ENCODE results near the gene SH3RF3.

DNA sequence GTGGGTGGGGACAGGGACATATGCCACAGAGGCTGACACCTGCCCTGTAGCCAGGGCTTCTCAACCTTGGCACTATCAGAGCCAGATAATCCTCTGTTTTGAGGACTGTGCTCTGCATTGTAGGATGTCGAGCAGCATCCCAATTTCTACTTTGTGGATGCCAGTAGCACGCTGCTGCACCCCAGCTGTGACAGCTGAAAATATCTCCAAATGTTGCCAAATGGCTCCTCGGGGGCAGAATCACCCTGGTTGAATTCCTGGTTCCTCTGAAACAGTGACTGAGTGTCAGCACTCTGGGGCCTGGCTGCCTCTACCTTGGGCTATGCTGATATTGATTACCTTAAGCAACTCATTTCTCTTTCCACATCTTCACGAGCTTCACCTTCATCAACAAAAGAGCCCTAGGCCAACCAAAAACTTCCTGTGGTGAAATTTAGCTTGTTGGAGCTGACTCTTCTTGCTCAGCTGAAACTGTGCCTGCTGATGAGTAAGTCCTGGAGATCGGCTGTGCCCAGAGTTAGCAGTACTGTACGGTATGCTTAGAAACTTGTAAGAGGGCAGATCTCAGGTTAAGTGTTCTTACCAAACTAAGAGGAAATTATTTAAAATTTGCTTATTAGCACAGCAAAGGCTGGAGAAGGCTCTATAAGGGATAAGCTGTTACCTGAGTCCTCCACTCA, 346.7 kb downstream of the SH3RF3 start:
- TF ChIP-seq, protein P1, sequence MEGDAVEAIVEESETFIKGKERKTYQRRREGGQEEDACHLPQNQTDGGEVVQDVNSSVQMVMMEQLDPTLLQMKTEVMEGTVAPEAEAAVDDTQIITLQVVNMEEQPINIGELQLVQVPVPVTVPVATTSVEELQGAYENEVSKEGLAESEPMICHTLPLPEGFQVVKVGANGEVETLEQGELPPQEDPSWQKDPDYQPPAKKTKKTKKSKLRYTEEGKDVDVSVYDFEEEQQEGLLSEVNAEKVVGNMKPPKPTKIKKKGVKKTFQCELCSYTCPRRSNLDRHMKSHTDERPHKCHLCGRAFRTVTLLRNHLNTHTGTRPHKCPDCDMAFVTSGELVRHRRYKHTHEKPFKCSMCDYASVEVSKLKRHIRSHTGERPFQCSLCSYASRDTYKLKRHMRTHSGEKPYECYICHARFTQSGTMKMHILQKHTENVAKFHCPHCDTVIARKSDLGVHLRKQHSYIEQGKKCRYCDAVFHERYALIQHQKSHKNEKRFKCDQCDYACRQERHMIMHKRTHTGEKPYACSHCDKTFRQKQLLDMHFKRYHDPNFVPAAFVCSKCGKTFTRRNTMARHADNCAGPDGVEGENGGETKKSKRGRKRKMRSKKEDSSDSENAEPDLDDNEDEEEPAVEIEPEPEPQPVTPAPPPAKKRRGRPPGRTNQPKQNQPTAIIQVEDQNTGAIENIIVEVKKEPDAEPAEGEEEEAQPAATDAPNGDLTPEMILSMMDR (conservative IDR thresholded peaks at IDR 0.05 in 1 of 2, IDR thresholded peaks at IDR 0.05 in 1 of 2; ENCODE audit: low read depth in 1 of 2, low read length in 2 of 2): no peak
- TF ChIP-seq EZH2 (IDR thresholded peaks at IDR 0.05; ENCODE audit: low read length, missing control alignments): no peak

All from fibroblast of lung (primary cell).